Mesendoderm (in vitro differentiated cells): ENCODE measurements around the gene TST.
A peak's percentile ranks its signal among the peaks of the same experiment; 100 is the strongest.

ENCODE experiments used
- DNase-seq: peaks from one replicate; pipeline ENCODE4 v3.0.0; 2013
- H2AK5ac ChIP-seq: 2 replicates; pipeline ENCODE4 v1.6.1; 2013; ENCODE audit warnings: low read length, inconsistent platforms
- H2BK120ac ChIP-seq: 2 replicates; pipeline ENCODE4 v1.6.1; 2013; ENCODE audit warnings: low read depth, mild to moderate bottlenecking, low read length, moderate library complexity, mixed read lengths
- H2BK15ac ChIP-seq: replicated peaks from 2 replicates; pipeline ENCODE4 v1.6.1; 2013; ENCODE audit warnings: low read depth, mild to moderate bottlenecking, moderate library complexity
- H2BK5ac ChIP-seq: 2 replicates; pipeline ENCODE4 v1.6.1; 2013; ENCODE audit warnings: low read length, inconsistent platforms
- H3K18ac ChIP-seq: 2 replicates; pipeline ENCODE4 v1.6.1; 2013; ENCODE audit warnings: mild to moderate bottlenecking, low read length, mixed read lengths
- H3K23ac ChIP-seq: one replicate; pipeline ENCODE4 v1.6.1; 2013; ENCODE audit warnings: low read length
- H3K27ac ChIP-seq: 2 replicates; pipeline ENCODE4 v1.5.1; 2013; ENCODE audit warnings: low read depth, mild to moderate bottlenecking, inconsistent platforms, low read length, moderate library complexity
- H3K27me3 ChIP-seq: 2 replicates; pipeline ENCODE4 v1.6.1; 2013; ENCODE audit warnings: low read length, control low read depth, mild to moderate bottlenecking, inconsistent platforms; ENCODE audit not compliant: insufficient read depth, poor library complexity
- H3K36me3 ChIP-seq: 2 replicates; pipeline ENCODE4 v1.6.1; 2013; ENCODE audit warnings: low read length, inconsistent platforms; ENCODE audit not compliant: control insufficient read depth, insufficient read depth
- H3K4ac ChIP-seq: one replicate; pipeline ENCODE4 v1.6.1; 2013; ENCODE audit warnings: low read depth, mild to moderate bottlenecking, low read length, moderate library complexity
- H3K4me1 ChIP-seq: 2 replicates; pipeline ENCODE4 v1.6.1; 2013; ENCODE audit warnings: low read depth, low read length, inconsistent platforms; ENCODE audit not compliant: control insufficient read depth
- H3K4me2 ChIP-seq: 2 replicates; pipeline ENCODE4 v1.6.1; 2013; ENCODE audit warnings: low read length
- H3K4me3 ChIP-seq: 2 replicates; pipeline ENCODE4 v1.5.1; 2013; ENCODE audit warnings: mild to moderate bottlenecking, low read length
- H3K56ac ChIP-seq: one replicate; pipeline ENCODE4 v1.6.1; 2013; ENCODE audit warnings: low read length
- H3K79me1 ChIP-seq: 2 replicates; pipeline ENCODE4 v1.6.1; 2013; ENCODE audit warnings: low read length, inconsistent platforms
- H3K79me2 ChIP-seq: 2 replicates; pipeline ENCODE4 v1.6.1; 2013; ENCODE audit warnings: mild to moderate bottlenecking, low read length; ENCODE audit not compliant: control insufficient read depth, insufficient read depth
- H3K9ac ChIP-seq: 2 replicates; pipeline ENCODE4 v1.6.1; 2013; ENCODE audit warnings: low read length, inconsistent platforms
- H4K5ac ChIP-seq: one replicate; pipeline ENCODE4 v1.6.1; 2013; ENCODE audit warnings: low read length
- H4K8ac ChIP-seq: one replicate; pipeline ENCODE4 v1.6.1; 2013; ENCODE audit warnings: low read depth, mild to moderate bottlenecking, control low read depth, low read length, moderate library complexity
- WGBS: extraction: QIAGEN DNeasy Blood & Tissue Kit; methylation state at CpG from one replicate; pipeline ENCODE4 v1.1.7; 2013; ENCODE audit warnings: low lambda C conversion rate, missing lambda C conversion rate; ENCODE audit not compliant: insufficient coverage; ENCODE audit errors: extremely low coverage; 5-methylcytosine and 5-hydroxymethylcytosine counted together

Gene TST

DNA sequence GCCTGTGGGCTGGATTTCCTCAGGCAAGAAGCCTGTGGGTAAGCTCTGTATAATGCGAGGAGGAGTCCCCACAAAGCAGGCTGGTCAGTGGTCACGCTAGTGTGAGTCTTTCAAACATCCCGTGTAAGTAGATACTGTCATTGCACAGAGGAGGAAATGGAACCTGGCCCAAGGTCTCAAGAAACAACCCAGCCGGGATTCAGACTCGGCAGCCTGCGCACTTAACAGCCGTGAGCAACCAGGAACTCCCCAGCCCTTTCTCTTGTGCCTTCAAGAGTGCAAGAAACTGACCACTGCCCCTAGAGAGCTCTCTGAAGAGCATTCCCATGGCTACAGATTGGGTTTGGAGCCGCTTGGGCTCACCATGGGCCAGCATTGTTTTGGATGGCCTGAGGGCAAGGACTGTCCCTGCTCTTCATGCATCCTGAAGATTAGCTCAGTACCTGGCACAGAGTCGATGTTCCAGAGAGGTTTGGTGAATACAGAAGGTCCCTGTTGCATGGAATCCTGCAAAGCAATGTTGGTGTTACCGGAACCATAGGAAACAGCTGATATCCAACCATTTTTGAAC is 6.3 kb upstream of the TST start:
- no peak overlapping the region for H3K56ac ChIP-seq
- H3K79me1 ChIP-seq: peaks cover 16% of the 10 kb centered on the region
- no peaks in the 10 kb centered on the region for H3K27me3 ChIP-seq
- H3K23ac ChIP-seq: no peak overlapping the region
- peaks cover 7% of the 10 kb centered on the region for H3K36me3 ChIP-seq
- WGBS: no CpG with 5 or more reads among the region's 10 CpGs
- no peak overlapping the region for H4K5ac ChIP-seq
- H2BK15ac ChIP-seq: no peak overlapping the region
- no peak overlapping the region for H3K4me2 ChIP-seq
- no peak overlapping the region for H2BK120ac ChIP-seq
- H3K79me2 ChIP-seq: peaks cover 2% of the 10 kb centered on the region
- no peak overlapping the region for H3K18ac ChIP-seq
- no peak overlapping the region for H3K9ac ChIP-seq
- H3K4me1 ChIP-seq: no peaks in the 10 kb centered on the region
- H3K4ac ChIP-seq: no peak overlapping the region
- no peak overlapping the region for H3K4me3 ChIP-seq
- H4K8ac ChIP-seq: no peak overlapping the region
- H2BK5ac ChIP-seq: no peak overlapping the region
- DNase-seq: no peak
- no peak overlapping the region for H2AK5ac ChIP-seq
- H3K27ac ChIP-seq: no peak overlapping the region

DNA sequence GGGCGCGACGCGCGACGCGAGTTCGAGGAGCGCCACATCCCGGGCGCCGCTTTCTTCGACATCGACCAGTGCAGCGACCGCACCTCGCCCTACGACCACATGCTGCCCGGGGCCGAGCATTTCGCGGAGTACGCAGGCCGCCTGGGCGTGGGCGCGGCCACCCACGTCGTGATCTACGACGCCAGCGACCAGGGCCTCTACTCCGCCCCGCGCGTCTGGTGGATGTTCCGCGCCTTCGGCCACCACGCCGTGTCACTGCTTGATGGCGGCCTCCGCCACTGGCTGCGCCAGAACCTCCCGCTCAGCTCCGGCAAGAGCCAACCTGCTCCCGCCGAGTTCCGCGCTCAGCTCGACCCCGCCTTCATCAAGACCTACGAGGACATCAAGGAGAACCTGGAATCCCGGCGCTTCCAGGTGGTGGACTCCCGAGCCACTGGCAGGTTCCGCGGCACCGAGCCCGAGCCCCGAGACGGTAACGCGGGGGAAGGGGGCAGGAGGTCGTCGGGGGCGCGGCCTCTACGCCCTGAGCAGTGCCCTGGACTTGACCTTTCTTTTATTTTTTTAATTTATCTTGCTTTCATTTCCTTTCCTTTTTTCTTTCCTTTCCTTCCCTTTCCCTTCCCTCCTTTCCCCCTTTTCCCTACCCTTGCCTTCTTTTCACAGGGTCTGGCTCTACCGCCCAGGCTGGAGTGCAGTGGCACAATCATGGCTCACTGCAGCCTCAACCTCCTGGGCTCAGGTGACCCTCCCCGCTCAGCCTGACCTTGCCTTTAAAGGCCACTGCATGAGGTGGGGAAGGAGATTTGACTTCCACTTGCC is 5.3 kb upstream of the TST start:
- Histone ChIP-seq H4K8ac (no peak overlapping the region), H2BK15ac (no peak overlapping the region)
- WGBS: no CpG with 5 or more reads among the region's 71 CpGs

DNA sequence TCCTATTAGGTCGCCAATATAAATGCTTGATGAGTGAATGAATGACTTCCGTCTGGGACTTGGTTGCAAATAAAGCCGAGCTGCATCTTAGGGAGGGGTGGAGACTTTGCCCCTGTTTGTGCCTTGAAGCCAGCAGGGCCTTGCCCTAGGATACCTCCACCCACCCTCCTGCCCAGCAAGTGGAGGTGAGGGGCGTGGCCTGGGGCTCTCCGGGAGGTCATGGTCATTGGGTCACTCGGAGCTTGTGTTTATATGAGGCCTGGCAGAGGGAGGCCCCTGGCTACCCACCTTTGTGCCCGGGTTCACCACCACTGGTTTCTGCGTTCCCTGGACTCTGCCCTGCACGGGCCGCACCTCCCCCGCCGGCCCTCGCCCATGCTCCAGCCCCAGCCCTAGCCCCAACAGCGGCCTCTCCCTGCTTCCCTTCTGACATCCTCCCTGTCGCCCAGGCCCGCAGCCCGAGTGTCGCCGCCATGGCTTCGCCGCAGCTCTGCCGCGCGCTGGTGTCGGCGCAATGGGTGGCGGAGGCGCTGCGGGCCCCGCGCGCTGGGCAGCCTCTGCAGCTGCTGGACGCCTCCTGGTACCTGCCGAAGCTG is 4.6 kb upstream of the TST start:
- no peak overlapping the region for H3K27ac ChIP-seq
- H4K5ac ChIP-seq: no peak overlapping the region
- no peak overlapping the region for H3K23ac ChIP-seq
- peaks cover 18% of the 10 kb centered on the region for H3K79me1 ChIP-seq
- peaks cover 2% of the 10 kb centered on the region for H3K79me2 ChIP-seq
- H3K4me1 ChIP-seq: no peaks in the 10 kb centered on the region
- H3K4ac ChIP-seq: no peak overlapping the region
- H2BK5ac ChIP-seq: no peak overlapping the region
- no peak overlapping the region for H3K9ac ChIP-seq
- no peak overlapping the region for H2AK5ac ChIP-seq
- H4K8ac ChIP-seq: no peak overlapping the region
- DNase-seq: no peak
- no peak overlapping the region for H3K4me2 ChIP-seq
- peaks cover 5% of the 10 kb centered on the region for H3K36me3 ChIP-seq
- H3K4me3 ChIP-seq: no peak overlapping the region
- H3K56ac ChIP-seq: no peak overlapping the region
- WGBS: no CpG with 5 or more reads among the region's 34 CpGs
- H3K18ac ChIP-seq: no peak overlapping the region
- no peak overlapping the region for H2BK15ac ChIP-seq
- no peak overlapping the region for H2BK120ac ChIP-seq
- H3K27me3 ChIP-seq: no peaks in the 10 kb centered on the region

More for the DNA sequence above, 5.3 kb upstream of the TST start:
- no peak overlapping the region for H3K4ac ChIP-seq
- H3K18ac ChIP-seq: no peak overlapping the region
- H4K5ac ChIP-seq: no peak overlapping the region
- H3K9ac ChIP-seq: no peak overlapping the region
- no peak overlapping the region for H2BK120ac ChIP-seq
- H3K79me2 ChIP-seq: peaks cover 2% of the 10 kb centered on the region
- no peak overlapping the region for H2BK5ac ChIP-seq
- no peak overlapping the region for H2AK5ac ChIP-seq
- H3K4me3 ChIP-seq: no peak overlapping the region
- no peak overlapping the region for H3K23ac ChIP-seq
- DNase-seq: no peak
- H3K27ac ChIP-seq: no peak overlapping the region
- no peak overlapping the region for H3K4me2 ChIP-seq
- peaks cover 18% of the 10 kb centered on the region for H3K79me1 ChIP-seq
- no peak overlapping the region for H3K56ac ChIP-seq
- H3K4me1 ChIP-seq: no peaks in the 10 kb centered on the region
- H3K36me3 ChIP-seq: peaks cover 7% of the 10 kb centered on the region
- no peaks in the 10 kb centered on the region for H3K27me3 ChIP-seq

DNA sequence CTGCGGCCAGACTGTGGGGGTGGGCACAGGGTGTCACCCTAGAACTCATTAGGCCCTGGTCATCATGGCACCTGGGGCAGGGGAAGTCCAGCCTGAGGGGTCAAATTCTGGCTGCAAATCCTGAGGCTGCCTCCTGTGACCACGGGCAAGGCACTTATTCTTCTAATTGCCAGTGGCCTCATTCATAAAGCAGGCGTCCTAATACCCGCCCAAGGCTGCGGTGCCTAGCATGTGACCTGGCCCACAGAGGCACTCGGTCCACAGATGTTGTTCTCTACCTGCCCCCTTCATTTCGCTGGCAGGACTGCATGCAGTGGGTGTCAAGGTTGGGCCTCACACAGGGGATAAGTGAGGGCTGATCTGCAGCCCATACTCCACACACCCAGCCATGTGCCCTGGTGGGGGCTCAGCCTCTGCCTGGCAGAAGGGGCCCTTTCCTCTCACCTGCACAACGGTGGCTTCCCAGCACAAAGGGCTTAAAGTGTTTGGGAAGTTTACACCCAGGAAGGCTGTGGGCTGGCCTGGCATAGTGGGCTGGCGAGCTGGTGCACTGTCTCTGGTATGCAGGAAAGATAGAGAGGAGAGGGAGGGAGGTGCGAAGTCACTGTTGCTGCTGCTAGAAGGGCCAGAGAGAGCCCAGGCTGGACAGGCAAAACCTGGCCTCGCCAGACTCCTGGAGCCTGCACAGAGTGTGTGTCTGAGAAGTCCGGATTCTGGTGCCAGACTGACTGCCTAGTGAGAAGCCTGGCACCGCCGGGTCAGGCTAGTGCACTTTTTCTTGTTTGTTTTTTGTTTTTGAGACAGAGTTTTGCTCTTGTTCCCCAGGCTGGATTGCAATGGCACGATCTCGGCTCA is 3.5 kb upstream of the TST start:
- Histone ChIP-seq H2AK5ac (no peak overlapping the region), H3K4me3 (no peak overlapping the region), H3K27ac (no peak overlapping the region), H3K36me3 (peaks cover 6% of the 10 kb centered on the region), H2BK15ac (no peak overlapping the region), H3K4me1 (no peaks in the 10 kb centered on the region), H3K4me2 (no peak overlapping the region), H3K27me3 (no peaks in the 10 kb centered on the region), H4K5ac (no peak overlapping the region), H3K9ac (no peak overlapping the region), H4K8ac (no peak overlapping the region), H2BK5ac (no peak overlapping the region), H2BK120ac (no peak overlapping the region), H3K79me1 (peaks cover 26% of the 10 kb centered on the region), H3K56ac (peak overlapping the region; percentile 5), H3K79me2 (peaks cover 2% of the 10 kb centered on the region), H3K23ac (no peak overlapping the region), H3K18ac (no peak overlapping the region), H3K4ac (no peak overlapping the region)
- no peak for DNase-seq
- no CpG with 5 or more reads among the region's 16 CpGs for WGBS

DNA sequence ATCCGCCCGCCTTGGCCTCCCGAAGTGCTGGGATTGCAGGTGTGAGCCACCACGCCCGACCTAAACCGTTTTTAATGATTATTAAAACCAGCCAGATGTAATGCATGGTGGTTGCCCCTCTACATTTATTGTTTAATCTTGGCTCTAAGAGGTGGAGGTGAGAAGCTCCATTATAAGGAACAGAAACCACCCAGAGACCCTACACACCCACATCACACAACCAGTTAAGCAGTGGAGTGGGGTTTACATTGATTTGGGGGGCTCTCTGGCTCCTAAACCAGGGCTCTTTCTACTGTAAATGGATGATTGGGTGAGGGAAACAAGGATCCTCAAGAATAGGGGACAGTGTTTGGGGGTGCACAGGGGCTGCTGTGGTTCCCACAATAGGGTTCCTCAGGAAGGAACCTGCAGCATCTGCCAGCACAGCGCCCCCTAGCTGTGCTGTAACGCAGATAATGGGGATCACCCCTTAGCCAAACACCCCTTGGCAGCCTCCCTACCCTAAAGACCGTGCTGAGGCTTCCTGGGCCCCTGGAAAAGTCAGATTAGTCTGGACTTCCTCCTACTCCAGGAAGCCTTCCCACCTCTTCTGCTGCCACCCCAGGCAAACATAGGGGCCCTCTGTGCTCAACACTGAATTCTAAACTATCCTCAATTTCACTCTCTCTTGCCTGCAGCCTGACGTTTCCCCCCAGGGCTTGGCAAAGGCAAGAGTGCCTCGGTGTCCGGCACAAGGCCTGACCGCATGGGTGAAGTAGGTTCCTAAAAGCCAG is 2.6 kb upstream of the TST start:
- no peak overlapping the region for H3K18ac ChIP-seq
- H2BK5ac ChIP-seq: no peak overlapping the region
- no peak overlapping the region for H3K56ac ChIP-seq
- H4K5ac ChIP-seq: no peak overlapping the region
- H3K9ac ChIP-seq: no peak overlapping the region
- H2BK120ac ChIP-seq: no peak overlapping the region
- H3K36me3 ChIP-seq: peaks cover 6% of the 10 kb centered on the region
- H3K79me2 ChIP-seq: peaks cover 2% of the 10 kb centered on the region
- H3K79me1 ChIP-seq: peaks cover 29% of the 10 kb centered on the region
- H3K4me3 ChIP-seq: no peak overlapping the region
- H3K27me3 ChIP-seq: no peaks in the 10 kb centered on the region
- no CpG with 5 or more reads among the region's 13 CpGs for WGBS
- H2AK5ac ChIP-seq: no peak overlapping the region
- DNase-seq: no peak
- no peak overlapping the region for H3K23ac ChIP-seq
- no peak overlapping the region for H2BK15ac ChIP-seq
- H4K8ac ChIP-seq: no peak overlapping the region
- H3K27ac ChIP-seq: no peak overlapping the region
- H3K4ac ChIP-seq: no peak overlapping the region
- no peaks in the 10 kb centered on the region for H3K4me1 ChIP-seq
- no peak overlapping the region for H3K4me2 ChIP-seq
